HG03108 (cell line): ENCODE measurements around the gene BAG3.

ENCODE experiments used
- ATAC-seq: cut with Tn5 transposase; IDR thresholded peaks from one replicate; pipeline ENCODE4 v1.9.1; 2021; ENCODE audit warnings: moderate library complexity; ENCODE audit not compliant: unreplicated experiment

The BAG3 gene

GRCh38 chr10:119665901-119666708 is 14.9 kb downstream of the BAG3 start:
- ATAC-seq, result no peak

- no peak for ATAC-seq
Observed at GRCh38 chr10:119666709-119667004, 15.5 kb downstream of the BAG3 start.

DNA sequence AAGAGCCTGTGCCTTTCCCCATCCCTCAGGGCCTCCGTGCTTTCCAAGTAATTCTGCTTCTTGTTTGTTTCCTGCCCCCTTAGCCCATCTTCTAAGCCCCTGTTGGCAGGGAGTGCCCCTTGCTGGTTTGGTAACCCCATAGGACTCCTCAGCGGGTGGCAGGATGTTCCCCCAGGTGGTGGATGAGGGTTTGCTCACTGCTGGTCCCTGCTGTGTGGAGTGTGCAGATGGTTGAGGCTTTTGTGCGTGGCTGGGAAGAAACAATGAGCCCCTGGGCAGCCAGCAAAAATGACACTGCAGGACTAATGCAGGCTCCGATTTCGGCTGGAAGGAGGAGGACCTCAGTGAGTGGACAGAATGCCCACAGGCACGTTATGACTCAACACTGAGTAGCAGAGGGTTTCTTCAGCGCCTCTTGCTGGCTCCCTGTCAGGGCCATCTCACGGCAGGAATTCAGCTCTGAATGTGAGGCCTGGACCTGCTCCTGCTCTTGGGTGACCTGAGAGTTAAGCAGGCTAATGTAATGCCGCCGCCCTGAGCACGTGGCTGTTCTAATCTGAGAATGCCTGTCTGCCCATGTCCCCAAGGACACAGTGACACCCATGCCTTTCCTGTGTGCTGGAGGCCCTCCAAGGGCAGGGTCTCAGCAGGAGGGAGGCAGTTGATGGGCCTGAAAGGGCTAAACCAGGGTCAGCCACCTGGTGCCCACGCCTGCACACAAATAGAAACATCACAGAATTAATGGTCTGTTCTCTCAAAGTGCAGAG is 16.6 kb downstream of the BAG3 start:
- ATAC-seq, result no peak

DNA sequence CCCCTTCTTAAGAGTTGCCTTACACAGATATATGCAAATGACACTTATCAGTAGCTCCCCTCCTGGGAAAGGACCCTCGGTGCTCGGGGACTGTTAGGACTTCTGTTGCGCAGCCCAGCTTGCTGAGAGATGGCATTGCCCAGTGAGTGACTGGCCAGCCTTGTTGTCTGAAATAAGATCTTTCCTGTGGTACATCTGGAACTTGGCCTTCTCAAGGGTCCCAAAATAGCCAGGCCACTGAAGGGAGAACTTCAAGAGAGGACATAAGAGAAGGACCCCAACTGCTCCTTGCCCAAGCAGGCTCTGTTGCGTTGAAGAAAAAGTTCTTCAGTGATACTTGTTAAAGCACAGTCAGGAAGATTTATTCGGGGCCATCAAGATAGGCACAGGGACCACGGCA is 17.3 kb downstream of the BAG3 start:
- ATAC-seq, result no peak

- no peak for ATAC-seq
Observed at GRCh38 chr10:119669331-119669730, 18.2 kb downstream of the BAG3 start.

DNA sequence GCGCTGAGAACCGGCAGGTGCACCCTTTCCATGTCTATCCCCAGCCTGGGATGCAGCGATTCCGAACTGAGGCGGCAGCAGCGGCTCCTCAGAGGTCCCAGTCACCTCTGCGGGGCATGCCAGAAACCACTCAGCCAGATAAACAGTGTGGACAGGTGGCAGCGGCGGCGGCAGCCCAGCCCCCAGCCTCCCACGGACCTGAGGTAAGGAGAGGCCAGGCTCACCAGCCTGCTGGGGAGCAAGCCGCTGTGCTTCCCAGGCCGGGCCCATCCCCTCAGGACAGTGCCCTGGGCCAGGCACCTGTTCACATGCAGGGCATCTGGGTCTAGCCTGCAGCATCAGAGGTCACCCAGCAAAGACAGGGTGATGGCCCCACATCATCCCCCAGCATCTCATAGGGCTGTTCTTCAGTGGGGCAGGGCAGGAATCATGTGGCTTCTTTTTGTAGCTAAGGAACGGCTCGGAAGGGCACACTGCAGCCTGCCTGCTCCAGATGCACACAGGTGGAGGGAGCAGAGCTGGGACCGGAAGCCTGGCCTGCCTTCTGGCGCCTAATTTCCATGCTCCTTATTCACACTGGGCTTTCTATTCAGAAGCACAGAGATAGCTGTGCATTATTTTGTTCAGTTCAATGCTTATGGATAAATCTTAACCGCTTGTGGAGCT is 18.9 kb downstream of the BAG3 start:
- ATAC-seq, result no peak

DNA sequence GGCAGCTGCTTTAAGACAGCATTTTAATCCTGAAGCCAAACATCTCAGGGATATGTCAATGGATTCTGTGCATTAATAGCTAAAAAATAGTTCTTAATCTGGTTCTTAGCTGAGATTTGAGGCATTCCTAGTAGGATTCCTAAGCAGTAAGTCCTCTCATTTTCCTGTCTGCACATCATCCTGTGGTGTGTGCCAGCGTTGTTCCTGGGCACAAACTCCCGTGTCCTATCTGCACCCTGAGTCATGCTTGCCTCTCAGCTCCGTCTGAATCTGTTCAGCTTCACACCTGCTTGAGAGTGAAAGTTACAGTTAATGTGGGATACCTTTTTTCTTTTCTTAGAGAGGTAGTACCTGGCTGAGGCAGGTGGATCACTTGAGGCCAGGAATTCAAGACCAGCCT is 19.5 kb downstream of the BAG3 start:
- no peak for ATAC-seq

DNA sequence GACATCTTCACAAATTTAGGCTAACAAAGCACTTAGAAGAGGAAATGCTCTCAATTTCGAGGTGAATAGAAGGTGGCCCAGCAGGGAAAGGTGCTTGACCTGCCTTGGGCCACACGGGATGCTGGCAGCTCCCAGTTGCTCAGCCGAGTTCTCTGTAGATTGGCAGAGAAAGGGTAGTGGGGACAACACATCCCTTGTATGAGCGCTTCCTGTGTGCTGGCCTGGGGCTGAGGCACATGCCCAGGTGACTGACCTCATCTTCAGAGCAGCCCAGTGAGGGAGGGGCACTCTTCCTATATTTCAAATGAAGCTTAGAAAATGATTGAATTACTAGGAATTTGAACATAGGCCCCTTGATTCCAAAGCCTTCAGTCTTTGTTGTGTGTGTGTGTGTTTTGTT is 20.2 kb downstream of the BAG3 start:
- ATAC-seq, result no peak

- ATAC-seq, result no peak
Observed at GRCh38 chr10:119672291-119672690, 21.1 kb downstream of the BAG3 start.

- no peak for ATAC-seq
Observed at GRCh38 chr10:119673271-119673670, 22.1 kb downstream of the BAG3 start.

GRCh38 chr10:119675483-119676170 is 24.4 kb downstream of the BAG3 start:
- no peak for ATAC-seq

DNA sequence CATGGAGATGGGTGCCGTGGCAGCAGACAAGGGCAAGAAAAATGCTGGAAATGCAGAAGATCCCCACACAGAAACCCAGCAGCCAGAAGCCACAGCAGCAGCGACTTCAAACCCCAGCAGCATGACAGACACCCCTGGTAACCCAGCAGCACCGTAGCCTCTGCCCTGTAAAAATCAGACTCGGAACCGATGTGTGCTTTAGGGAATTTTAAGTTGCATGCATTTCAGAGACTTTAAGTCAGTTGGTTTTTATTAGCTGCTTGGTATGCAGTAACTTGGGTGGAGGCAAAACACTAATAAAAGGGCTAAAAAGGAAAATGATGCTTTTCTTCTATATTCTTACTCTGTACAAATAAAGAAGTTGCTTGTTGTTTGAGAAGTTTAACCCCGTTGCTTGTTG is 25.9 kb downstream of the BAG3 start:
- no peak for ATAC-seq

GRCh38 chr10:119677904-119678755 is 26.9 kb downstream of the BAG3 start:
- no peak for ATAC-seq

DNA sequence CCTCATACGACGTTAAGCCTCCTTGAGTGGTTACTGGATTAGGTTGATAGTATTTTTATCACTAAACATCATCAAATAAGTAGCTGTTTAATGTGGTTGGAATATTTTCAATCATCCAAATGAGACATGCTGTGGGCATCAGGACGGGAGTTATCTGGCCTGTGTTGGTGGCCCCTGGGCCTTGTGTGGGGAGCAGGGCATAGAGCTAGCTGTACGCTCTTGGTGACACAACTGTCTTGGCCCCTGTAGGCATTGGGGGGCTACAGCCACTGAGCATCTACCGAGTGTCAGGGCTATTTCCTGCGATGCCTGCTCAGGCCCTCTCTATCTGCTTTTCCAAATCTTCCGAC is 28.3 kb downstream of the BAG3 start:
- no peak for ATAC-seq

- ATAC-seq, result no peak
Observed at GRCh38 chr10:119680050-119680449, 28.9 kb downstream of the BAG3 start.

DNA sequence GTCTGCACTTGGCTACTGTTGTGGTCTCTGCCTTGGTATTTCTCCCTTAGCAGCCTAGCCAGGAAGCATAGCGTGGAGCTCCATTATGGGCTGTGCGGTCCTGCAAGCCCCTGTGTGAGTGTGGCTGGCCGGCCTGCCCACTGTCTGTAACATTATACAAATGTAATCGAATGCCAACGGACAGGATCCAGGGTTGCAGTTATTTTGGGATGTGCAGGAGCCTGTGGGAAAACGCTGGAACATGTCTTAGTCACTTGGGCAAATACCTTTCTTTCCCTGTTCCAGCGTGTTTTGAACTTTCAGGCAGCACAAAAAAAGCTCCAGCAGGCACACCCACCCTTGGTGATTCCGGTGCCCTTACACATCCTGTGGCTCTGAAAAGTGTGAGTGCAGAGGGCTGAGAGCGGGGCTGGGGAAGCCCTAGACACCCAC is 29.5 kb downstream of the BAG3 start:
- ATAC-seq, result no peak

DNA sequence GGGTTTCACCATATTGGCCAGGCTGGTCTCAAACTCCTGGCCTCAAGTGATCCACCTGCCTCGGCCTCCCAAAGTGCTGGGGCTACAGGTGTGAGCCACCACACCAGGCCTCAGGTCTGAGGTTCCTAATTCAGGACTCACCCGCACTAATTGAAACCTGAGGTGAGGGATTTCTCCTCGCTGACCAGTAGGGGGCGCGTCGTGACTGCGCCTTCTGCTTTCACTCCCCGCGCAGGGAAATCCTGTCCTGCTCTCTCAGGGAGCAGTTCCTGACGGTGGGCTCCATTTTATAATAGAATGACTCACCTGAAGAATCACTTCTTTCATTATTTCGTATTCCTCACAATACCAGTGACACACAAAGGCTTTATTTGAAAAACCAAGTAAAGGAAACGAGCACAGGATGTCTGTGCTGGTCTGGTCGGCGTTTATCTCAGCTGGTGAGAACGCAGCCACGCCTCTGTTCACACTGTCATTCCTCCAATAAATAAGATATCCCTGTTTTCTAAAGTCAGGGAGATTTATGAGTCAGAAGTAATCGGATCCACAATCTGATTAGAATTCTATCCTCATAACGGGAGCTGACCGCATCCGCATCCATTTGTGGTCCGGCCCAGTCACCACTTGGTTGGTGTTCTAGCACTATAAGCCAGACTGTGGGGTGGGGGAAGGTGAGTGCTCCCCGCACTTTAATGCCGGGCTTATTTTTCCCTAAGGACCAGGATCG is 35.4 kb downstream of the BAG3 start:
- ATAC-seq, result peak; percentile 83

DNA sequence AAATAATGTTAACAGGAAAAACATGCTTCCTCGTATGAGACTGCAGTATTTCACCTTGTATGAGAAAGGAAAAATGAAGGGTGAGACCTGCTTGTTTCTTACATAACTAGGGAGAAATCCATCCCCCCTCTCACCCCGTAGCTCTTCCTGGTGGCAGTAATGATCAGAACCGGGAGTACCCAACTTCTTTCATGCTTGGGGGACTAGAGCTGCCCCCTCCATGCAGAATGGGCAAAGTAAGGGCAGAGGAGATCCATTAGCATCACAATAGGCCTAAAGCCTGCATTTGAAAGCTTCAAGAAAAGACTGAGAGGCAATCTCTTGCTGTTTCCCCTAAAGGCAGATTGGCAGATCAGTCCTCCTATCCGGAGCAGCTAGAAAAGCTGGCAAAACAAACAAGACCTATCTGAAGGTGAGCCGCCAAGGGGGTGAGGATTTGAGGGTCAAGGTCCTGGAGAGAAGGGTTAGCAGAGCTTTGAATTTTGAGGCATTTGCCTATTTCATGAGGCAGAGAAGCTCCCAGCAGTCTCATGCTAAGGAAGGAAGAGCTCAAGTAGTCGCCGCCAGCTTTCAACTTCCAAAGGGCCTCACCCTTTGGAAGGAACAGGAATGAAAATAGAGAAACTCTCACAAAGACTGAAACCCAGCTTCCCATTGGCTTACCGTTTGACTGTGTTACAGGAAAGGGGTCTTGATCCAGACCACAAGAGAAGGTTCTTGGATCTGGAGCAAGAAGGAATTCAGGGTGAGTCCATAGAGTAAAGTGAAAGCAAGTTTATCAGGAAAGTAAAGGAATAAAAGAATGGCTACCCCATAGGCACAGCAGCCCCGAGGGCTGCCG is 36.2 kb downstream of the BAG3 start:
- ATAC-seq, result no peak

- ATAC-seq, result no peak
Observed at GRCh38 chr10:119688033-119688508, 36.9 kb downstream of the BAG3 start.
